Posterior cingulate gyrus (tissue), 11 donors: ENCODE measurements around the gene KDM4C.

Experiments used
- DNase-seq, 10 donors: peaks; one replicate each; pipeline versions ENCODE4 v3.0.0 to v3.0.0-alpha.2; 2020 to 2021; ENCODE audit warnings: mixed read lengths in 3 of 10
- intact Hi-C: fragments of 100-400 bp; cut with DNase I; formaldehyde crosslinking; loops from one replicate; pipeline ENCODE4 v1.15.1; 2023

KDM4C gene

GRCh38 chr9:6955251-6955921 lies 197.6 kb downstream of the KDM4C start:
- peak in 4 of 10 donors; percentile 11 to 87 (median 24) for DNase-seq
- intact Hi-C loops, result no loop called here

GRCh38 chr9:6956879-6957278 lies 199.1 kb downstream of the KDM4C start:
- no peak for DNase-seq
- intact Hi-C loops, result no loop called here

GRCh38 chr9:6959270-6960000 lies 201.7 kb downstream of the KDM4C start:
- intact Hi-C loops, result no loop called here
- DNase-seq, result no peak

GRCh38 chr9:6960777-6961176 lies 203.0 kb downstream of the KDM4C start:
- intact Hi-C loops, result no loop called here
- DNase-seq, result no peak

- no peak for DNase-seq
- intact Hi-C loops, result no loop called here
These were observed 204.2 kb downstream of the KDM4C start for GRCh38 chr9:6961845-6962522.

GRCh38 chr9:6965566-6965965 lies 207.8 kb downstream of the KDM4C start:
- no peak for DNase-seq
- intact Hi-C loops, result no loop called here

- intact Hi-C loops, result no loop called here
- DNase-seq, result no peak
These were observed 210.5 kb downstream of the KDM4C start for GRCh38 chr9:6968271-6968670.

GRCh38 chr9:6969805-6970204 lies 212.0 kb downstream of the KDM4C start:
- intact Hi-C loops, result no loop called here
- no peak for DNase-seq

- intact Hi-C loops, result no loop called here
These were observed 215.3 kb downstream of the KDM4C start for GRCh38 chr9:6973089-6973488.

GRCh38 chr9:6973762-6974161 lies 216.0 kb downstream of the KDM4C start:
- no peak for DNase-seq
- intact Hi-C loops, result no loop called here

More at GRCh38 chr9:6973089-6973488, 215.3 kb downstream of the KDM4C start:
- no peak for DNase-seq

- no peak for DNase-seq
- intact Hi-C loops, result no loop called here
These were observed 217.4 kb downstream of the KDM4C start for GRCh38 chr9:6975198-6975597.

- intact Hi-C loops, result no loop called here
- no peak for DNase-seq
These were observed 220.0 kb downstream of the KDM4C start for GRCh38 chr9:6977761-6978160.

GRCh38 chr9:6978591-6978990 lies 220.8 kb downstream of the KDM4C start:
- DNase-seq, result no peak
- intact Hi-C loops, result no loop called here

GRCh38 chr9:6984941-6985578 lies 227.3 kb downstream of the KDM4C start:
- intact Hi-C loops, result no loop called here
- DNase-seq, result no peak

- intact Hi-C loops, result no loop called here
- DNase-seq, result no peak
These were observed 228.5 kb downstream of the KDM4C start for GRCh38 chr9:6986141-6986815.

- no peak for DNase-seq
- intact Hi-C loops, result no loop called here
These were observed 229.6 kb downstream of the KDM4C start for GRCh38 chr9:6987381-6987780.

GRCh38 chr9:6991418-6991817 lies 233.6 kb downstream of the KDM4C start:
- intact Hi-C loops, result no loop called here
- DNase-seq, result no peak

- DNase-seq, result no peak
- intact Hi-C loops, result no loop called here
These were observed 238.5 kb downstream of the KDM4C start for GRCh38 chr9:6996061-6996854.

GRCh38 chr9:6997330-6997729 lies 239.6 kb downstream of the KDM4C start:
- no peak for DNase-seq
- intact Hi-C loops, result no loop called here

- intact Hi-C loops, result no loop called here
- DNase-seq, result no peak
These were observed 242.0 kb downstream of the KDM4C start for GRCh38 chr9:6999794-7000193.
